ENCODE measurements around the gene ENTPD7.
"Not testable (repeated sequence)": the region's sequence is repeated elsewhere in the genome, so short reads cannot be mapped to it uniquely, and the experiment has no call there.

The ENTPD7 gene

GRCh38 chr10:99742701-99743100 lies 83.4 kb downstream of the ENTPD7 start:
- no peaks in the 10 kb centered on the region for H3K36me3 ChIP-seq (ENCODE audit: control insufficient read depth, insufficient read depth, low read length)
- no peak for TF ChIP-seq CTCF (IDR thresholded peaks at IDR 0.05)
- H3K4me3 ChIP-seq (ENCODE audit: low read depth, low read length) = no peak overlapping the region
- H3K4me2 ChIP-seq (ENCODE audit: low read length) = no peak overlapping the region
- H3K79me2 ChIP-seq = peaks cover 3% of the 10 kb centered on the region
- no peaks in the 10 kb centered on the region for H3K9me3 ChIP-seq (ENCODE audit: control insufficient read depth, low read length)
- H3K4me1 ChIP-seq = no peaks in the 10 kb centered on the region
- H3K27ac ChIP-seq = no peak overlapping the region
- no peak overlapping the region for H2AFZ ChIP-seq
- no peaks in the 10 kb centered on the region for H3K27me3 ChIP-seq (ENCODE audit: control insufficient read depth, insufficient read depth, low read length)
- H3K9ac ChIP-seq = no peak overlapping the region

- Histone ChIP-seq H3K9me3 (ENCODE audit: control insufficient read depth, low read length) (no peaks in the 10 kb centered on the region), H3K27ac (no peak overlapping the region), H3K36me3 (ENCODE audit: control insufficient read depth, insufficient read depth, low read length) (no peaks in the 10 kb centered on the region), H3K4me2 (ENCODE audit: low read length) (no peak overlapping the region), H3K27me3 (ENCODE audit: control insufficient read depth, insufficient read depth, low read length) (no peaks in the 10 kb centered on the region), H3K4me3 (ENCODE audit: low read depth, low read length) (no peak overlapping the region), H3K4me1 (no peaks in the 10 kb centered on the region), H3K9ac (no peak overlapping the region), H3K79me2 (peaks cover 3% of the 10 kb centered on the region), H2AFZ (no peak overlapping the region)
- no peak for TF ChIP-seq CTCF (IDR thresholded peaks at IDR 0.05)
Measured at GRCh38 chr10:99743841-99744240, 84.5 kb downstream of the ENTPD7 start.

- not testable (repeated sequence) for H3K4me1 ChIP-seq; H3K27me3 ChIP-seq (ENCODE audit: control insufficient read depth, insufficient read depth, low read length); H3K27ac ChIP-seq; H3K4me3 ChIP-seq (ENCODE audit: low read depth, low read length); H3K36me3 ChIP-seq (ENCODE audit: control insufficient read depth, insufficient read depth, low read length); H3K79me2 ChIP-seq; H3K4me2 ChIP-seq (ENCODE audit: low read length); H3K9me3 ChIP-seq (ENCODE audit: control insufficient read depth, low read length); H3K9ac ChIP-seq; H2AFZ ChIP-seq
Measured at GRCh38 chr10:99746166-99746565, 86.9 kb downstream of the ENTPD7 start.

- Histone ChIP-seq H3K27ac (no peak overlapping the region), H3K4me2 (ENCODE audit: low read length) (no peak overlapping the region), H3K9ac (no peak overlapping the region), H3K27me3 (ENCODE audit: control insufficient read depth, insufficient read depth, low read length) (no peaks in the 10 kb centered on the region), H3K9me3 (ENCODE audit: control insufficient read depth, low read length) (no peaks in the 10 kb centered on the region), H3K4me1 (no peaks in the 10 kb centered on the region), H3K36me3 (ENCODE audit: control insufficient read depth, insufficient read depth, low read length) (no peaks in the 10 kb centered on the region), H2AFZ (no peak overlapping the region), H3K4me3 (ENCODE audit: low read depth, low read length) (no peak overlapping the region), H3K79me2 (no peaks in the 10 kb centered on the region)
- TF ChIP-seq CTCF (IDR thresholded peaks at IDR 0.05) = no peak
Measured at GRCh38 chr10:99748823-99749451, 89.6 kb downstream of the ENTPD7 start.

GRCh38 chr10:99750641-99751040 lies 91.3 kb downstream of the ENTPD7 start:
- no peaks in the 10 kb centered on the region for H3K79me2 ChIP-seq
- no peaks in the 10 kb centered on the region for H3K36me3 ChIP-seq (ENCODE audit: control insufficient read depth, insufficient read depth, low read length)
- H3K4me3 ChIP-seq (ENCODE audit: low read depth, low read length) = no peak overlapping the region
- TF ChIP-seq CTCF (IDR thresholded peaks at IDR 0.05) = no peak
- no peak overlapping the region for H3K9ac ChIP-seq
- no peaks in the 10 kb centered on the region for H3K9me3 ChIP-seq (ENCODE audit: control insufficient read depth, low read length)
- H3K27ac ChIP-seq = no peak overlapping the region
- no peaks in the 10 kb centered on the region for H3K4me1 ChIP-seq
- no peak overlapping the region for H3K4me2 ChIP-seq (ENCODE audit: low read length)
- no peak overlapping the region for H2AFZ ChIP-seq
- H3K27me3 ChIP-seq (ENCODE audit: control insufficient read depth, insufficient read depth, low read length) = no peaks in the 10 kb centered on the region
